ENCODE measurements around the gene CLEC4G.

The CLEC4G gene

DNA sequence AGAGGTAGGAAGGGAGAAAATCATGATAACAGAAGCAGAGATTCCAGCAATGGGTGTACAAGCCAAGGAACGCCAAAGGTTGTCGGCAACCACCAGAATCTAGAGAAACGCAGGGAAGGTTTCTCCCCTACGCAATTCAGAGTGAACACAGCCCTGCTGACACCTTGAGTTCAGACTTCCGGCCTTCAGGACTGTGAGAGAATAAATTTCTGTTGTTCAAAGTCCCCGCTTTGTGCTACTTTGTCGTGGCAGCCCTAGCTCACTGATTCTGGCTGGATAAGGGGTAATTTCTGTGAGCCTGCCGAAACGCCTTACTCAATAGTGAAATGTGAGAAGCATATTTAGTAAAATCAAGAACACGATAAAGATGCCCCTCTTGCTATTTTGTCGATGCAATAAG, 5.3 kb upstream of the CLEC4G start:
- in situ Hi-C loops (cut with MboI; ENCODE audit: low pct_unique_long_range_greater_than_20kb, low sequenced_read_pairs, unreplicated experiment) = no loop called here
- DNase-seq (ENCODE audit: low spot score) = no peak
- TF ChIP-seq, protein P1, sequence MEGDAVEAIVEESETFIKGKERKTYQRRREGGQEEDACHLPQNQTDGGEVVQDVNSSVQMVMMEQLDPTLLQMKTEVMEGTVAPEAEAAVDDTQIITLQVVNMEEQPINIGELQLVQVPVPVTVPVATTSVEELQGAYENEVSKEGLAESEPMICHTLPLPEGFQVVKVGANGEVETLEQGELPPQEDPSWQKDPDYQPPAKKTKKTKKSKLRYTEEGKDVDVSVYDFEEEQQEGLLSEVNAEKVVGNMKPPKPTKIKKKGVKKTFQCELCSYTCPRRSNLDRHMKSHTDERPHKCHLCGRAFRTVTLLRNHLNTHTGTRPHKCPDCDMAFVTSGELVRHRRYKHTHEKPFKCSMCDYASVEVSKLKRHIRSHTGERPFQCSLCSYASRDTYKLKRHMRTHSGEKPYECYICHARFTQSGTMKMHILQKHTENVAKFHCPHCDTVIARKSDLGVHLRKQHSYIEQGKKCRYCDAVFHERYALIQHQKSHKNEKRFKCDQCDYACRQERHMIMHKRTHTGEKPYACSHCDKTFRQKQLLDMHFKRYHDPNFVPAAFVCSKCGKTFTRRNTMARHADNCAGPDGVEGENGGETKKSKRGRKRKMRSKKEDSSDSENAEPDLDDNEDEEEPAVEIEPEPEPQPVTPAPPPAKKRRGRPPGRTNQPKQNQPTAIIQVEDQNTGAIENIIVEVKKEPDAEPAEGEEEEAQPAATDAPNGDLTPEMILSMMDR (IDR thresholded peaks at IDR 0.05; ENCODE audit: extremely low read depth, insufficient read depth, missing control alignments) = no peak

DNA sequence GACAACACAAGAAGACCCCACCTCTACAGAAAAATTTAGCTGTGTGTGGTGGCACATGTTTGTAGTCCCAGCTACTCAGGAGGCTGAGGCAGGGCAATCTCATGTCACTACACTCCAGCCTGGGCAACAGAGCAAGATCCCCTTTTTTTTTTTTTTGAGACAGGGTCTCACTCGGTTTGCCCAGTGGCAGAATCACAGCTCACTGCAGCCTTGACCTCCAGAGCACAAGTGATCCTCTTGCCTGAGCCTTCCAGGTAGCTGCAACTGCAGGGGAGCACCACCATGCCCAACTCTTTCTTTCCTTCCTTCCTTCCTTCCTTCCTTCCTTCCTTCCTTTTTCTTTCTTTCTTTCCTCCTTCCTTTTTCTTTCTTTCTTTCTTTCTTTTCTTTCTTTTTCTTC, 4.2 kb upstream of the CLEC4G start:
- TF ChIP-seq, protein P1 (IDR thresholded peaks at IDR 0.05; ENCODE audit: extremely low read depth, insufficient read depth, missing control alignments) = no peak
- in situ Hi-C loops (cut with MboI; ENCODE audit: low pct_unique_long_range_greater_than_20kb, low sequenced_read_pairs, unreplicated experiment) = no loop called here
- no peak for DNase-seq (ENCODE audit: low spot score)

DNA sequence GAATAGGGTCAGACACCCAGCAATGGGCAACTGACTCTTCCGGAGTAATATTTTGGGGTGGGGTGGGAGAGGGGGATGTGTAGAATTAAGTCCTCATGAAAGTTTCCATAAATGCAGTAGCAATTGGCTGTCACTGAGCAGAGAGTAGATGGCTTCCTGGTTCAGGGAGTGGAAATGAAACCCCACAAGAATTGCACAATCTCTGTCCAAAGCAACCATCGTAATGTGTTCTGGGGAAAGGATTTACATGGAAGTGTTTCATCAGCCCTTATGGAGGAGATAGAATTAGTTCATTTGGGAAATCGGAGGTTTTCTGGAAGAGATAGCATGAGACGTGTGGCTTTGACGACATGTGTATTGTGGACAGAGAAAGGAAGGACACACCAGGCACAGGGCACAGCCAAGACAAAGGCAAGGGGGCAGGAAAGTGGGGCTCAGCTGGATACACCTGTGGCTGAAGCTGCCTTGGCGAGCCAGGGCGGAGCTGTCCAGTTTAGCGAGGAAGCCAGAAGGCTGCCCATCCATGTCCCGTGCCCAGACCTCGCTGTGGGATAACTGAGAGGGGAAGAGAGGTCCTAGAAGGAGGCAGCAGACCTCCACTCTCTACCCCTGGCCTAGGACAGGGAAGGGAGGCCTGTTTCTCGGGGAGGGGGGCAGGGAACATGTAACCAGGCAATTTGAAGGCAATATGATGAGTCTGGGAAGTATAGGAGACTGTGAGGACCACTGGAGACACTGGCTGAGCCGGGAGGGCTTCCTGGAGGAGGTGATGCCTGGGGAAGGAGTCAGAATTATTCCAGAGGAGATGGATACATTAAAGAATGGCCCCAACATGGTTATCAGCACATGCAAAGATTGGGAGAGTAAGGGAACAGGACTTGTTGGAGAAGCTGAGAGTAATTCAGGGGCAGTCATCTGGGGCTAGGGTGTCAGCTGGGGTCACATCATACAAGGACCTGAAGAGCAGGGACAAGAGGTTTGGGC, 2.6 kb upstream of the CLEC4G start:
- TF ChIP-seq, protein P1 (IDR thresholded peaks at IDR 0.05; ENCODE audit: extremely low read depth, insufficient read depth, missing control alignments) = no peak
- in situ Hi-C loops (cut with MboI; ENCODE audit: low pct_unique_long_range_greater_than_20kb, low sequenced_read_pairs, unreplicated experiment) = no loop called here
- DNase-seq (ENCODE audit: low spot score) = no peak

DNA sequence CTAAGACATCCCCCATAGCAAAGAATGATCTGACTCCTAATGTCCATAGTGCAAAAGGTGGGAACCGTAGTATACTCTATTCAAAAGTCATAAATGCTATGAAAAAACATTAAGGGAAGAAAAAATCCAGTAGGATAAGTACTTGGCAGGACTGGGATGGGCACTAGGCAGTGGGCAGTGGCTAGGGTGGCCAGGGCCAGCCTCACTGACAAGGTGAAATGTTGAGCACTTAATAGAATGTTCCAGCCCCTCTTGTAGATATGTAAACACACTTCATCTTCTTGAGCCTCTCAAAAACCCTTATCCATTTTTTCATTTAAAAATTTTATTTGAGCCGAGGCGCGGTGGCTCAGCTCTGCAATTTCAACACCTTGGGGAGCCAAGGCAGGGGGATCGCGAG, 1.5 kb upstream of the CLEC4G start:
- TF ChIP-seq, protein P1 (IDR thresholded peaks at IDR 0.05; ENCODE audit: extremely low read depth, insufficient read depth, missing control alignments) = no peak
- no peak for DNase-seq (ENCODE audit: low spot score)
- in situ Hi-C loops (cut with MboI; ENCODE audit: low pct_unique_long_range_greater_than_20kb, low sequenced_read_pairs, unreplicated experiment) = no loop called here

DNA sequence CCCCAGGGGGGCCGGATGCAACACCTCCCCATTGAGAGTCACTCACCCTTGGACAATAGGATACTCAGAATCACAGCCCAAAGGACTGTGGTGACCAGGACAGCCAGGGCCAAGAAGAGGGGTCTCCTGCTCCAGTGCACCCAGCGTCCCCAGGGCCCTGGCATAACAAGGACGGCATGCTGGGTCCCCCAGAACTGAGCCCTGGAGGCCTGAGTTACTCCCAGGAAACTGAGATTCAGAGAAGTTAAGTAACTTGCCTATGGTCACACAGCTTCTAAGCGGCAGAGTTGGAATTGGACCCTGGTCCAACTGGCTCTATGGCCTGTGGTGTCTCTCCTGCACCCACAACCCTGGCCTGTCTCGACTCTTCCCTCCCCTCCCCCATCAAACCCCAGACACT, 295 bp downstream of the CLEC4G start:
- in situ Hi-C loops (cut with MboI; ENCODE audit: low pct_unique_long_range_greater_than_20kb, low sequenced_read_pairs, unreplicated experiment) = no loop called here
- TF ChIP-seq, protein P1 (IDR thresholded peaks at IDR 0.05; ENCODE audit: extremely low read depth, insufficient read depth, missing control alignments) = no peak
- no peak for DNase-seq (ENCODE audit: low spot score)

DNA sequence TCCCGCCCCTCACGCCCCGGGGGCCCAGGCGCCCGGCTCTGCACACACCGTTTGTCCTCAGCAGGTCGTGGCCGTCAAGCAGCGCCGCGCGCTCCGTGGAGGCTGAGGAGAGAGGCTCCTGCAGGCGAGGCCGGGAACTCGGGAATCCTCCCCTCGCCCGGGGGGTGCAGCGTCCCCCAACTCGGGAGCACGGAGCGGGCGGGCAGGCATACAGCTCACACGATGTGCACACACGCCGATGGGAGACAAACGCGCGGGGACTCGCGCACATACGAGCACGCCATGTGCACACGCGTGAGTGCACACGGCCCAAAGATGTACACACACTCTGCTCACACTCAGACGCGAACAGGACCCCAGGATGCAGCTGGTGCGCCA, 703 bp downstream of the CLEC4G start:
- TF ChIP-seq, protein P1 (IDR thresholded peaks at IDR 0.05; ENCODE audit: extremely low read depth, insufficient read depth, missing control alignments) = no peak
- in situ Hi-C loops (cut with MboI; ENCODE audit: low pct_unique_long_range_greater_than_20kb, low sequenced_read_pairs, unreplicated experiment) = no loop called here
- DNase-seq (ENCODE audit: low spot score) = no peak

All from GM13977 (cell line).